HepG2 (cell line): ENCODE data around the gene MIB2. TPM values are rescaled to one million over a fixed set of nuclear protein-coding genes. Genes with fewer than 3 reads are reported as not detected.

Experiments
- AGO2 ChIP-seq: fragments of 200-400 bp; formaldehyde crosslinking; optimal IDR thresholded peaks from 2 replicates; pipeline ENCODE3; 2017; ENCODE audit warnings: mild to moderate bottlenecking, low read depth, low read length, moderate library complexity
- CEBPG ChIP-seq: IDR thresholded peaks from 2 replicates; pipeline ENCODE4 v1.6.1; 2016
- CENPBD1 ChIP-seq: sonication (generic); formaldehyde crosslinking; IDR thresholded peaks from 2 replicates; pipeline ENCODE4 v1.8.0; 2022; ENCODE audit warnings: missing genetic modification reagents, low read depth, mild to moderate bottlenecking, borderline replicate concordance
- GATAD2A ChIP-seq: IDR thresholded peaks from 2 replicates; pipeline ENCODE4 v1.6.1; 2016
- HDAC1 ChIP-seq: sonication (generic); formaldehyde crosslinking; IDR thresholded peaks from 2 replicates; pipeline ENCODE4 v1.5.1; 2020; ENCODE audit warnings: mild to moderate bottlenecking, missing genetic modification reagents
- HIC2 ChIP-seq: sonication (generic); formaldehyde crosslinking; IDR thresholded peaks from 2 replicates; pipeline ENCODE4 v1.9.0; 2022; ENCODE audit warnings: low read depth, missing genetic modification reagents
- HNF4G ChIP-seq, 2 experiments: sonication (generic) in 1 of 2; formaldehyde crosslinking in 1 of 2; IDR thresholded peaks; 2 replicates each; pipeline versions ENCODE4 v1.4.0 to v1.6.1; 2011 to 2020; ENCODE audit warnings: borderline replicate concordance in 2 of 2, low read depth in 2 of 2, mild to moderate bottlenecking in 2 of 2, low read length in 1 of 2, missing genetic modification reagents in 1 of 2, moderate library complexity in 1 of 2
- HNRNPL ChIP-seq: fragments of 200-400 bp; formaldehyde crosslinking; IDR thresholded peaks from 2 replicates; pipeline ENCODE4 v1.6.1; 2017; ENCODE audit warnings: mild to moderate bottlenecking, low read depth, low read length
- HOXA5 ChIP-seq: sonication (generic); formaldehyde crosslinking; IDR thresholded peaks from 2 replicates; pipeline ENCODE4 v1.4.0; 2020; ENCODE audit warnings: missing genetic modification reagents
- HOXD1 ChIP-seq: sonication (generic); formaldehyde crosslinking; IDR thresholded peaks from 2 replicates; pipeline ENCODE4 v1.5.0; 2020; ENCODE audit warnings: missing genetic modification reagents
- JUNB ChIP-seq: sonication (generic); formaldehyde crosslinking; IDR thresholded peaks from 2 replicates; pipeline ENCODE4 v1.8.0; 2022; ENCODE audit warnings: missing genetic modification reagents, mild to moderate bottlenecking, borderline replicate concordance
- KAT7 ChIP-seq: IDR thresholded peaks from 2 replicates; pipeline ENCODE4 v1.6.1; 2018; ENCODE audit warnings: borderline replicate concordance, missing compliant biosample characterization
- KLF11 ChIP-seq: IDR thresholded peaks from 2 replicates; pipeline ENCODE4 v1.6.1; 2016; ENCODE audit warnings: missing compliant biosample characterization
- KMT2A ChIP-seq: sonication (generic); formaldehyde crosslinking; IDR thresholded peaks from 2 replicates; pipeline ENCODE4 v1.4.0; 2020; ENCODE audit warnings: missing genetic modification reagents
- MAX ChIP-seq: IDR thresholded peaks from 2 replicates; pipeline ENCODE4 v1.6.1; 2012; ENCODE audit warnings: inconsistent platforms
- MEIS1 ChIP-seq: sonication (generic); formaldehyde crosslinking; IDR thresholded peaks from 2 replicates; pipeline ENCODE4 v1.9.0; 2021; ENCODE audit warnings: mild to moderate bottlenecking, missing genetic modification reagents, moderate library complexity, borderline replicate concordance
- PBX2 ChIP-seq: IDR thresholded peaks from 2 replicates; pipeline ENCODE4 v1.6.1; 2016; ENCODE audit warnings: control low read depth
- RARA ChIP-seq: IDR thresholded peaks from 2 replicates; pipeline ENCODE4 v1.6.1; 2016; ENCODE audit warnings: missing genetic modification reagents, missing compliant biosample characterization
- SAP130 ChIP-seq: IDR thresholded peaks from 2 replicates; pipeline ENCODE4 v1.6.1; 2016; ENCODE audit warnings: low read depth
- SRSF1 ChIP-seq: fragments of 200-400 bp; formaldehyde crosslinking; optimal IDR thresholded peaks from 2 replicates; pipeline ENCODE3; 2017; ENCODE audit warnings: mild to moderate bottlenecking, low read depth, low read length, moderate library complexity
- TRIM24 ChIP-seq: sonication (generic); formaldehyde crosslinking; IDR thresholded peaks from 2 replicates; pipeline ENCODE4 v1.8.0; 2022; ENCODE audit warnings: mild to moderate bottlenecking, missing genetic modification reagents
- ZBTB7B ChIP-seq: sonication (generic); formaldehyde crosslinking; IDR thresholded peaks from 2 replicates; pipeline ENCODE4 v1.4.0; 2020; ENCODE audit warnings: missing genetic modification reagents
- ZFP37 ChIP-seq: sonication (generic); formaldehyde crosslinking; IDR thresholded peaks from 2 replicates; pipeline ENCODE4 v1.4.0; 2020; ENCODE audit warnings: missing genetic modification reagents, borderline replicate concordance
- ZFP82 ChIP-seq: sonication (generic); formaldehyde crosslinking; IDR thresholded peaks from 2 replicates; pipeline ENCODE4 v1.5.1; 2020; ENCODE audit warnings: mild to moderate bottlenecking, missing genetic modification reagents, borderline replicate concordance
- ZNF292 ChIP-seq: sonication (generic); formaldehyde crosslinking; IDR thresholded peaks from 2 replicates; pipeline ENCODE4 v1.8.1; 2022; ENCODE audit warnings: mild to moderate bottlenecking, low read depth, missing genetic modification reagents, borderline replicate concordance
- ZNF451 ChIP-seq: sonication (generic); formaldehyde crosslinking; IDR thresholded peaks from 2 replicates; pipeline ENCODE4 v1.5.0; 2020; ENCODE audit warnings: mild to moderate bottlenecking, missing genetic modification reagents
- ZNF737 ChIP-seq: sonication (generic); formaldehyde crosslinking; IDR thresholded peaks from 2 replicates; pipeline ENCODE4 v1.5.0; 2020; ENCODE audit warnings: missing genetic modification reagents, mild to moderate bottlenecking, borderline replicate concordance
- polyA plus RNA-seq, 8 experiments: library from polyadenylated mRNA; depleted of rRNA in 3 of 8; stranded (reverse) in 7 of 8; unstranded in 1 of 8; fragments of >200 nt; fragmentation: Illumina TruSeq in 4 of 8; extraction: Trizol in 4 of 8; gene quantifications; 2 replicates each; pipeline versions ENCODE4 v1.2.1 to v1.2.3, GENCODE V29; 2011 to 2016; ENCODE audit warnings: low read depth in 4 of 8, missing spikeins in 1 of 8, mixed read lengths in 1 of 8; ENCODE audit not compliant: insufficient read depth in 1 of 8
- total RNA-seq, 5 experiments: library from RNA; depleted of rRNA; stranded (reverse); fragments of >200 nt; fragmentation: Illumina TruSeq; extraction: Trizol; gene quantifications; 2 replicates each; pipeline ENCODE4 v1.2.3, GENCODE V29; 2016; ENCODE audit warnings: low read depth in 1 of 5

MIB2 gene
- total and polyA plus RNA-seq, 2 of the 13 experiments (the other 11 are each of a cell fraction or from before 2014, with no cell fraction given) = 19.9 to 30.4 TPM

GRCh38 chr1:1577367-1578011 is 37.8 kb upstream of the MIB2 start (continued):
- TF ChIP-seq KLF11 (CRISPR knock-in tag) (no peak), ZNF737 (CRISPR knock-in tag) (no peak), PBX2 (CRISPR knock-in tag) (peak; percentile 28; the same call in 1 of the 2 replicates), HIC2 (CRISPR knock-in tag) (0 out of 2 replicates have a peak, but pooled peaks have one; percentile 18), ZNF451 (CRISPR knock-in tag) (0 out of 2 replicates have a peak, but pooled peaks have one; percentile 33), HNRNPL (peak; percentile 74; the same call in 1 of the 2 replicates), JUNB (CRISPR knock-in tag) (no peak), CEBPG (no peak), KMT2A (CRISPR knock-in tag) (no peak), MEIS1 (peak; percentile 35; the same call in 1 of the 2 replicates), HOXD1 (CRISPR knock-in tag) (no peak), SAP130 (CRISPR knock-in tag) (peak; percentile 24; the same call in 1 of the 2 replicates), ZFP82 (CRISPR knock-in tag) (no peak), GATAD2A (CRISPR knock-in tag) (no peak), HNF4G (IDR thresholded peaks at IDR 0.05; ENCODE audit: borderline replicate concordance, low read depth, low read length) (peak; percentile 46; the same call in 1 of the 2 replicates), HNF4G (CRISPR knock-in tag; IDR thresholded peaks at IDR 0.05; ENCODE audit: borderline replicate concordance, low read depth) (no peak), TRIM24 (CRISPR knock-in tag) (no peak), HDAC1 (CRISPR knock-in tag) (no peak), ZNF292 (CRISPR knock-in tag) (peak; percentile 34; the same call in 1 of the 2 replicates), KAT7 (CRISPR knock-in tag) (no peak), ZFP37 (CRISPR knock-in tag) (no peak), SRSF1 (peak; percentile 30), ZBTB7B (CRISPR knock-in tag) (no peak), RARA (CRISPR knock-in tag) (0 out of 2 replicates have a peak, but pooled peaks have one; percentile 12), AGO2 (peak; percentile 29), HOXA5 (CRISPR knock-in tag) (peak; percentile 86), CENPBD1 (CRISPR knock-in tag) (no peak), MAX (peak; percentile 14; the same call in 1 of the 2 replicates)
